Measurements from ENCODE around the gene GPR61.
A peak's percentile ranks its signal among the peaks of the same experiment; 100 is the strongest.

GPR61 gene

DNA sequence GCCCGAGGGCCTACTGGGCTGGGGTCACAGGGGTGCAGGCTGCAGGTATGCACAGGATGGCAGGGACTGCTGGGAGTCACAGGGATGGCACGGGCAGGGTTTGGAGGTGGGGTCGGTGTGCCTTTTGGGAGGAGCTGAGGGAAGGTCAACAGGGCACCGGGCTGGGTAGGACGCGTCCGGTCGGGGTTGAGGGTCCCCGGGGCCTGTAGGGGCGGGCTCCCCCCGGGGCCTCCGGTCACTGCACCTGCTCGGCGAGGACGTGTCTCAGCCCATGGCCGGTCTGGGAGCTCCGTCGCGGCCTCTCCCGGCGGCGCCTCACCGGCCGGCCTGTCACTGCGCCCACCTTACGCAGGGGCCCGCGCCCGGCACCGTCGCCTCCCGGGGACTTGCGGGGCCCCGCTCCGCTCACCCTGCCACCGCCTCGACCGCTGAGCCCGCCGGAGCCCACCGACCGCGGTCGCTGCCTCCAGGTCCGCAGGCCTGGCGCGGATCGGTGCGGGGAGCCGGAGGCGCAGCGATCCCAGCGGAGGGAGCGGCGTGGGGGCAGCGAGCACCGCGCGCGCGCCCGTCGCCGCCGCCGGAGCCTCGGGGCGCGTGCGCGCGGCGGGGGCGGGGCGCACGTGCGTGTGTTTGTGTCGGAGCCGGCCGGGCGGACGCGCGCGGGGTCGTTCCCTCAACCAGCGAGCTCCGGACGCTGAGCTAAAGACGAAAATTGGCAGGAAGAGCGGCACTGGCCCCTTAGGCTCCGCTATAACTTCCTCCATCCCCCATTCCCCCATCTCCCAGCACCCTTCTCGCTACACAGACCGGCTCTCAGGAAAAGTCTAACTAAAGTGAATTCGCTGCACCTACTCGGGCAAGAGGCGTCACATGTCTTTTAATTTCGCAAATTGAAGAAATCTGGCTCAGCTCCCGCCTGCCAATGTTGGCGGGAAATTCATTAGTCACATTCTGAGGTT lies 30.2 kb upstream of the GPR61 start, which contains the start of gene AMIGO1:
TSS of gene AMIGO1 (minus strand) at position 552 of the 959 bp plus-strand sequence. CDS start 815 bp downstream, outside the sequence.
- peak in 1 of 2 donors; percentile 41 for DNase-seq (ENCODE audit: low read depth in 2 of 2)

DNA sequence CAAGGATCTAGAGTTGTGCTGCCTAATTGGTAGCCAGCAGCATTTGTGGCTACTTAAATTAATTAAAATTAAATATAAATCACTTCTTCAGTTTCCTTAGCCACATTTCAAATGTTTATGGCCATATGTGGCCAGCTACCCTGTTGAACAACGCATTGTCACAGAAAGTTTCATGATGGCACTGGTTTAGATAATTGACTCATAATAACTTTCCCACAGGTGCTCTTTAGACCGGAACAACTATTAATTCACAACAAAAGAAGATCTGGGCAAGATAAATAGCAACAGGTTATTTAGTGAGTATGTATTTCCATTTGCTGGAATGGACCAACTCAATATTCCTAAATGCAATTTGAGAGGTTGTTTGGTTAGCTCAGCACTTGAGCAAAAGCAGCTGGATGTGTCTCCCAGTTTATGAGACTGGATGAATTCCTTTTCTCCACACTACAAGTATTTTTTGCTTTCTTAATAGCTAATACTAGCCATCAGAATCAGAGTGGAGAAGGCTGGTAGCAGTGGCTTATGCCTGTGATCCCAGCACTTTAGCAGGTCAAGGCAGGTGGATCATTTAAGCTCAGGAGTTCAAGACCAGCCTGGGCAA lies 26.5 kb upstream of the GPR61 start:
- no peak for DNase-seq (ENCODE audit: low read depth in 2 of 2)

DNA sequence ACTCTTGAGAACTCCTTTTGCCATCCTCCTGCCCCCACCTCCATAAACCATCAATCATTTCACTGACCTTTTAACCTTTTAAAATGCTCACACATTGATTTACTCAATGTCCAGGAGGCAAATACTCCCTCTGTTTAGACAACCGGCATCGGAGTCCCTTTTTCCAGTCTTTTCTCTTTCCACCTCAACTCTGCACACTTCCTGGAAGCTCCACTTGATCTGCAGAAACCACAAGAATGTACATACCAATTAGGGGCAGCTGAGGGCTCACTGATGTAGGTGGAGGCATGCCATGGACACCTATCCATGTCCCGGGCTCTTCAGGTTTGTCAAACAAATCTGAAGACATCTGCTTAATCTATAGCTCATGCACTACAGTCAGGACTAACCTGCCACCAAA lies 24.8 kb upstream of the GPR61 start:
- no peak for DNase-seq (ENCODE audit: low read depth in 2 of 2)

DNA sequence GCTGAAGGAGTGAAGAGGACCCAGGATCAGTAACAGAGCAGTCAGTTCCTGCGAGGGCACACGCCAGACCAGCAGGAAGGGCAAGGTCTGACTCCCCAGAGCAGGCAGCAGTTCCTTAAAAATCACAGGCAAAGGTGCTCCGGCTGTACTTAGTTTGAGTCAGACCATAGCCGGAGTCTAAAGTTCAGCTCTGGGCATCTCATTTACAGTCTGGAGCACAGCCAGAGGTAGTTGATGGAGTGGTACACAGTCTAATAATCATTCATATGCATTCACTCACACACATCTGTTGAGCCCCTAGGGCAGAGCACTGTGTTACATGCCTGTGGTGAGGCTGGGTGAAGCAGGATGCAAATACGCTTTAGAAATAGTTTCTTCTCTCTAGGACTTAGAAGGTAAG lies 22.8 kb upstream of the GPR61 start:
- DNase-seq (ENCODE audit: low read depth in 2 of 2), result no peak

DNA sequence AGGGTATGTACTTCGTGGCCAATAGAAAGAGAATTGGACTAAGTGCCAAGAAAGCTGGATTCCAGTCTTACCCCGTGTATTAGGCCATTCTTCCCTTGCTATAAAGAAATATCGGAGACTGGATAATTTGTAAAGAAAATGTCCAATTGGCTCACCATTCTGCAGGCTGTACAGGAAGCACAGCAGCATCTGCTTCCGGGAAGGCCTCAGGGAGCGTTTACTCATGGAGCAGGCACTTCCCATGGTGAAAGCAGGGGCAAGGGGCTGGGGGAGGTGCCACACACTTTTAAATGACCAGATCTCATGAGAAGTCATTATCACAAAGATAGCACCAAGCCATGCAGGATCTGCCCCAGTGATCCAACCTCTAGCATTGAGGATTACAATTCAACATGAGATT lies 22.3 kb upstream of the GPR61 start:
- DNase-seq (ENCODE audit: low read depth in 2 of 2), result no peak

DNA sequence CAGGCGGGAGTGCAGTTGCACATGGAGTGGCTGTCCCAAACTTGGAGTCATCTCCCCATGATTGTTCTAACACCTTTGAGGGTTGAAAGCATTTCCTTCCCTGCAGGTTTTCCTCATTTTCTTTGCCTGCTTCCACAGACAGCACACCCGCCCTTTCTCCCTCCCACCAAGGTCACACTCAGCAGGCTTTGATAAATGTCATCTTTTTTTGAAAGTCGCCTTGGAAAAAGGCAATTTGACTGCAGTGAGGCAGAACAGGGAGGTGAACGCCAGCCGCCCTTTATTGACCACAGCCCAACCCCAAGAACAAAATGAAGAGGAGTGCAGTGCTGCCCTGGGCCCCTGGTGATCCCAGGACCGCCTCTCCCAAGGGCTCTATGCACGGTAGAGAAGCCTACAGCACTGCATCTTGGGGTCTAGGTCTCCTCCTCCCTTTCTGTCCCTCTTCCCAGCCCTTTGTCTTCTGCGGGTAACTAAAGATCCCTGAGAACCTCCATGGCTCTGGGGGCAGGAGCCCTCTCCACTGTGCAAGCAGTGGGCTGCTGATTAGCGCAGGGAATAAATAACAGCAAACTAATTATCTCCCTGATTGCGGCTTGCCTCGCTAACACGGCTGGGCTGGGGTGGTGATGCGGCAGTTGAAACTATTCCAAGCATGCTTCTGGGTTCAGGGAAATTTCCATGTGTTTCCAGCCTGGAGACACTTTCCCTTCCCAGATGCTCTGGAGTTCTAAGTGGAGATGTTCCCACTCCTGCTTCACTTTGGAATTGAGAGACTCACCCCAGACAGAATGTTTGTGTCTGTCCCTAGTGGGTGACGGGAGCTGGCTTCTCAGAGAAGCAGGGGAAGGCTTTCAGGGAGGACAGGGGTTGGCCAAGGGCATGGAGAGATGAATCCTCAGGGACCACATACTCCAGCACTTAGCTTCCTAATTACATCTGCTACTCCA lies 18.4 kb upstream of the GPR61 start:
- no peak for DNase-seq (ENCODE audit: low read depth in 2 of 2)

DNA sequence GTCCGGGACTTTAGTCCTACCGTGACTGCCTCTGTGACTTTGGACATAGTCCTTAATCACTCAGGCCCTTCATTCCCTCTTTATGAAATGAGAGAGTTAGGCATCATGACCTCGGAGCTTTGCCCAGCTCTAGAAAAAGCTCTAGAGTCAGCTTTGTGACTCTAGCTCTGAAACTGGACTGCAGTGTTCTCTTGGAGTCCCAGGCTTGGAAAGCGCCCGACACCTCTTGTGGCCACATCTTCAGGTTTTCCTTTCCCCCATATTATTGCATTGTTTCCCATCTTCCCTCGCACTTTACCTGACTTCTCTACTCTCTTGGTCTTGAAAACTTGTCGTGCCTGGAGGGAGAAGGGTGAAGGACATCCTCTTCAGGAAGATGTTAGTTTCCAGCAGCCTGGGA lies 17.6 kb upstream of the GPR61 start:
- DNase-seq (ENCODE audit: low read depth in 2 of 2), result no peak

DNA sequence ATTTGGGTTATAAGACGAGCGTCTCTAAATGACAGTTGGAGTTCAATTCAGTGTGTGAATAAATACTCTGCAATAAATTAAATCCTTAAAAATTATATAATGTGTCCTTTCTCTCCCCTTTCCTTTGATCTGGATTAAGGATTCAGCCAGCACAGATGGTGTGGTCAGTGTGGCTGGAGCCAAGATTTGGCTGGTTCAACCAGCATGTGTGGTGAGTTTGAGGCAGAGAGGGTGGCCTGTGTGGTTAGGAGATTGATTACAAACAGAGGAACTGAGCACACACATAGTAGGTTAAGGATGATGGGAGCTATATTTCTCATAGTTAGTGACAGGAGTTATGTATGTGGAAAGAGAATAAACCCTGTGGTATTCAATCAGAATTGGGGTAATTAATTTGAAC lies 16.0 kb upstream of the GPR61 start:
- no peak for DNase-seq (ENCODE audit: low read depth in 2 of 2)

DNA sequence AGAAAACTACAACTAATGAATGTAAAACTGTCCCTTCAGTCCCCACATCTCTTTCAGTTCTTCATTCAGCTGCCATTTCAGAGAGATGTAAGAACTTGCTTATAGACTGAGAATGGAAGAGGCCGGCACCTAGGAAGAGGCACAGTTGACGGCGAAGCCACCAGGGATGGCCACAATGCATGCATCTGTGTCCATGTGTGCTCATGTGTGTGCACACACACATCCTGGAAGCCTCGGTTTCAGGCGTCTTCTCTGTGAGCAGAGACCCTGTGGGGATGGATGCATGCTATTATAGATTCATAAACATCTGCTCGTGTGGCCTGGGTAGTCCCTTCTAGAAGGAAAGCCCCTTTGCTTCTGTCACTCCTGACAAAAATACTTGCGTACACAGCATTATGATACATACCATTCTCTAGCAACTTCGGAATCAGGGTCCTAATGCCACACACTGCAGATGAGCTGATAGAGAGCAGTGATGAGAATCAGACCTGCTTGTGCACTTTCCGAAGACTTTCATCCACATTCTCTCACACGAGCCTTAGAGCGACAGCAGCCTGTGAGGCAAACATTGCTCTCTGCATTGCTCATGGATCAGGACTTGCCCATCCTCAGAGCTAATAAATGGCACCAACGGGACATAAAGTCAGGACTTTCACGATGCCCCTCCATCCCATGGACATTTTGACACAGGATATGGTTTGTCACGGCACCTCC lies 12.4 kb upstream of the GPR61 start:
- no peak for DNase-seq (ENCODE audit: low read depth in 2 of 2)

DNA sequence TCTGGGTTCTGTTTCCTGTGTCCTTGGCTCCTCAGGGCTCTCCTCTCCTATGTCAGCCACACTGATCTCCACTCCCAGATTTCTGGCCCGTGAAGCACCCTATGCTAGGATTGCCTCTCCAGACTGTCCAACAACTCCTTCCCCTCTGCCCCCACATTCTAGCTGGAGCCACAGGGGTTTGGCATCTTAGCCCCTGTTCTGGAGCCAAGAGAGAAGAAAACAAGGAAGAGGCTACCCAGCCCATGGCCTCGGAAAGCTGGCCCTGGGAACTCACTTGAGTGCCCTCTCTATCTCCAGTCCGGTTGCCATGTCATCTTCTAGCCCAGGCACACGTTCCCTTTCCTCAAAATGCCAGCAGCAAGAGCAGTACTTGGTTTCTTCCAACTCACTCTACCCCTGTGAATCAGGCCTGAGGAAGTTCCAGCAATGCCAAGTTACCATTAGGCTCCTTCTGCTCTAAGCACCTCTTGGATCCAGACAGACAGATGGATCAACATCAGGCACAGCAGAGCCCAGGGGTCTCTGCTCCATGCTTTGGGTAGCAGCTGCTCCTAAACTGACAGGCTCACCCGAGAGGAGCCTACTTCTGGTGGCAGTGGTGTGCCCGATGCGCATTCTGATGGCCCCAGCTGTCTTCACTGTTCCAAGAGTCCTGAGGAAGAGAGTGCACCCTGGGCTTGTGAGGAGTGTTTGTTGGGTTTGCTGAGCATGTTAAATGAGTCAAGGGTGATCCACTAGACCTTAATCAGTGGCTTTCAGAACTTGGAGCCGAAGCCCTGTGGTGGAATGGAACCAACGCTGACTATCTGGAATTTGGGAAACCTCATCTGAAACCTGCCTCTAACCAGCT lies 11.6 kb upstream of the GPR61 start:
- DNase-seq (ENCODE audit: low read depth in 2 of 2), result no peak

DNA sequence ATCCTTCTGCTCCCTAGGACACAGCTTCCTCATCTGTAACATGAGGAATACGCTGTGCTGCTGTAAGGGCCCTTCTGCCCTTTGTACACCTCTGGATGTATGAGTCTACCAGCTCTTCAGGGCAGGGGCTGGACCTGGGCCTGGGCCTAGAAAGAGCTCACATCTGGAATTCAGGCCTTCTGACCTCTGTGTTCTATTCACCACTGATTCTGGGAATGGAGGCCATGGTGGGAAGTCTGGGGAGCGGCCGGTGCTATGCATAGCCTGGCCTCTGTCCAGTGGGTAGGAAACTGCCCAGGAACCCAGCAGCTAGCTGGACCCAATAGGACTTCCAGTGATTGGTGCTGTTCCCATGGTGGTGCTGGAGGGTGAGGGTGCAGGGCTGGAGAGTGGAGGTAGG lies 11.0 kb upstream of the GPR61 start:
- no peak for DNase-seq (ENCODE audit: low read depth in 2 of 2)

DNA sequence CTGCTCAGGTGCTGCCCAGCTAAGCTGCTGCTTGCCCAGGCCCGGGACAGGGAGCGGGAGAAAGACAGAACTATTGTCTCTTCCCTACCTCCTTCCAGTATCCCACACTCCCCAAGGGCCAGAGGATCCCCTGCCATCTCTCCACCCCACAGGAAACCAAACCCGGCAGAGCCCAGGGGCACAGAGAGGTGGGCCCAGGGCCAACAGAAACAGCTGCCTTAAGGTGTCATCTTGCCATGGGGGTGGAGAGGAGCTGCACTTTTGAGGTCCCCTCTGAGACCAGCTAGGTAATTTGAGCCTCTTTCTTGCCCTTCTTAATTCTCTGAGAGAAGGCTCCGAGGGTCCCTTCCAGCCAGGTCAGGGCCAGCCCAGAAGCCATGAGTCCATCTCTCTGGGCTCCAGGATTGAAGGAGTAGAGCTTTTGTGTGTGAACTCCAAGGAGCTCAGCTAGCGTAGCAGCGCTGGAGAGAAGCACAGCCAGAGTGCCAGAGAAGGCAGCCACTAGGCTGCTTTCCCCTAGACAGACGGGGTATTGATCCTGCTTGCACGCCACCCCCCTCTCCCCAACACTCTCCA lies 9.7 kb upstream of the GPR61 start:
- no peak for DNase-seq (ENCODE audit: low read depth in 2 of 2)

DNA sequence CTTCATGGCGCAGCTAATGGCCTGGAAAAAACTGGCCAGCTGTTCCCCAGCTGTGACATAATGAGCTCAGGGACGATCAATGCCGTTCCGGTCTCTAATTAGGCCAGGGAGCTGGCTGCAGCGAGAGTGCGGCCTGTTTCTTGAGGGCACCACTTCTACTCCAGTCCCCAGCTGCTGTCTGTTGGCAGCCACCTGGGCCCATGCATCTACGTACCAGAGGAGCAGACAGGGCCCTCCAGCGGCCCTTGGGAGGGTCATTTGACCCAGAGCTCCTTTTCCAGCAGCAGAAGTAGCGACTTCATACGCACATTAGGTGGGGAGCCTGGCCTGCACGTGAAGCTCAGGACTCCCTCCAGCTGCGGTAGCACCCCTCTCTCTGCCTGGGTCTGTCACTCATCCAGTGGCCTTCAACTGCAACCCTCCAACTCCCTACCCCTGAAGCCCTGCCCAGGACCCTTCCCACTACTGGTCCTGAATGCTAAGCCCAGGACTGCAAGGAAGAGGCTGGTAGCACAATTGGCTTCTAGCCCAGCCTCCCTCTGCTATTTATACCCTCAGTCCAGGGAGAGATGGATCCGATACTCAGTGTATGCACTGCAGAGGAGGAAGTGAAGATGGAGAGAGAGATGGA lies 9.1 kb upstream of the GPR61 start:
- DNase-seq (ENCODE audit: low read depth in 2 of 2), result no peak

DNA sequence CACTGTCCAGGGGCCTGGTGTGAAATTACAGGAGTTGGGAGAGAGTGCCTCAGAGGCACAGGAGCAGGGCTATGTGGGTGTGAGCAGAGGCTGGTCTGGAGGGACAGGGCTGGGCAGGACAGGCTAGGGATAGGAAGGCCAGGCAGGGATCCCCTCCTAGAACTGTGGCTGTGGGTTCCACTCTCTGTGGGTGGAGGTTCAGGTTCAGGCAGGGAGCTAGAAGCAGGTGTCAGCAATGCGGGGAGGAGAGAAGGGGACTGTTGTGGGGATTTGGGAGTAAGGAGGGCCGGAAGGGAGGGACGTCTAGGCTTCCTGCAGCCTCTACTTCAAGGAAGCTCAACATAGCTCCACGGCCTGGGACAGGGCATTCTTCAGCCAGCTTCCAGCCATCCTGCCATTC lies 8.3 kb upstream of the GPR61 start:
- DNase-seq (ENCODE audit: low read depth in 2 of 2), result no peak

DNA sequence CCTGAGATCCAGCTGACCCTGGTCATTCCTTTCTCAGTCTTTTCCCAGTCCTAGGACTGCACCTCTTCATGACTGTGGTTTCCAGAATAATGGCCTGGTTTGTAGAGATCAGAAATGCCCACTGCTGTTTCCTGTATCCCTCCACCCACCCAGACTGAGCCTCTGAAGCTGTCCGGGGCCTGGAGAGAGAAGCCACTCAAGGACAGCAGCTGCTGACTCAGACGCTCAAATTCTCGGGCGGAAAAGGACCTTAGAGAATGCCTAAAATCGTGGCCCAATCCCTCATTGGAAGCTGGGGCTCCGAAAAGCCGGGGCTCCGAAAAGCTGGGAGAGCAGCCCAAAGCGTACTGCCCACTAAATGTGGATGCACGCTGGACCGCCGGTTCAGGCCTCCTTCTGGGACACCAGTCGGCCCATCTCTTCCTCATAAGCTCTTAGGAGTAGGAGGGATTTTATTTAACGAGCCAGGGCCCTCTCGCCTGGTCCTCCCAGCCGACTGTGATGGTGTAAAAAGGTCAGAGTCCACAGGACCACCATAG lies 7.8 kb upstream of the GPR61 start:
- DNase-seq (ENCODE audit: low read depth in 2 of 2), result no peak

DNA sequence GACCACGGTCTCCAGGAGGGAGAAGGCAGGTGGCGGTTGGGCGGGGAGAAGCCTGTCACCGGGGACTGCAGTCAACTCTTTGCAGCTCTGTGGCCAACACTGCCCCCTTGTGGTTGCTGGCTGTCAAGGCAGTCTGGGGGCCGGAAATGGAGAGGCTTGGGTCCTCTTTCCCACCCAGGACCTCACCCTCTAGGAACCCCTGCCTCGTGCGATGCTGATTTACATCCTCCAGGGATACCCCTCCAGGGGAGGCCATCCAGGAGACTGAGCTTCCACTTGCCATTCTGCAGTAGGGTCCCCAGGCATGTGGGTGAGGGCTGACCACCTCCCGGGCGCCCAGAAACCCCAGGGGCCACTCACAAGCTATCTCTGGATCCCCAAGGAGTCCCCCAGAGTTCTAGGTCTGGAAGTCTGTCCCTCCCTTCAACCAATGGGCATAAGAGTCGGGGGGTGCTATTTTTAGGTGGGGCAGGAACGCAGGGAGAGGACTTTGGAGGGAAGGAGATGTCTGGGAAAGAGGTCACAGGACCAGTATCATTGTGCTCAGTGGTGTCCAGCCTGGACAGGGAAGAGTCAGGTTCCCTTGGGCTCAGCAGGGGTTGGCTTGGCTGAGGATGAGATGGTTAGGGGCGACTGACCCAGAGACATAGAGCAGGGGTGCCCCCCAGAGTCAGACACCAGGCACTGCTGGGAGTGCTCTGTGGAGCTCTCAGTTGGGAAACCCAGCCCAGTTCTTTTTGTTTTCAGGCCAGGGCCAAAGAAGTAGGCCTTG lies 7.1 kb upstream of the GPR61 start:
- peak; percentile 69 to 79 for DNase-seq (ENCODE audit: low read depth in 2 of 2)

DNA sequence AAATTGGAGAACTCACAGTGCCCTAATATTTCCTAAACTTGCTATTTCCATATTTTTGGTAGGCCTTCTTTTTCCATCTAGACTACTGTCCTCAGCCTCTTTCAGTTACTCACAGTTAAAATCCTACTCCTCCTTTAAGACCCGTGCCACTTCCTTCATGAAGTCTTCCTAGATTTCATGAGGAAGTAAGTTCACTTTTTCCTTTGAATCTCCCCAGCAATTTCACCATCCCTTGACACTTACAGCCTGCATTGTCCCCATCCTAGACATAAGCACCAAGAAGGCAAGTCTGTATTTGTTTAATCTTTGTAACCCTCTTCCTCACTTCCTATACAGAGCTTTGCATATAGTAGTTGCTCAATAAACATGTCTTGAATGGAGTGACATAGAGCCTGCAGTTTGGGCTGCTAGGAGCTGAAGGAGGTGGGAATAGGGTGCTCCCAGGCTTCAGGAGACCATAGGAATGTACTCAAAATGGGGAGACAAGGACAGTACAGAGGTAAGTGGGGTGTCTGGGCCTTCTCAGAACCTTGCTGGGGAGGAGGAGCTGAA lies 5.3 kb upstream of the GPR61 start:
- DNase-seq (ENCODE audit: low read depth in 2 of 2), result no peak

DNA sequence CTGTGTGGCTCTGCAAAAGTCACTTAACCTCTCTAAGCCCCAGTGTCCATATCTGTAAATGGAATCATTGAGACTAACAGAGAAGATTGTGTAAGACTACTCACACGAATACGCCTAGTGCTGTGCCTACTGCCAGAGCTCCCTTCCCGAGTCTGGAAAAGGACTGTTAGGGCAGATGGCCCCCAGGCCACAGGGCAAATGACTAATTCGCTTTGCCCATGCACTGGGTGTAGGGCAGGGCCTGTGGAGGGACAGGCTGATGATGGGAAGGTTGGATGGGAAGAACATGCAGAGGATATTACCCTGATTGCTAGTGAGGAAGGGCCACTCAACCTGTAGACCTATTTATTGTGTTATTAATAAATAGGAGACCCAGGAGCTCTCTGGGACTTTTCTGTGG lies 4.2 kb upstream of the GPR61 start:
- no peak for DNase-seq (ENCODE audit: low read depth in 2 of 2)
